ENCODE data around the gene CCDC93. TPM values are rescaled to one million over a fixed set of nuclear protein-coding genes. Genes with fewer than 3 reads are reported as not detected.

Gene CCDC93
- total and polyA plus RNA-seq, 2 donors from 2014 or later = 6.7 to 36.3 TPM

- Histone ChIP-seq H3K4me3 (ENCODE audit: low read length in 3 of 3) (no peak overlapping the region), H3K27me3 (ENCODE audit: control insufficient read depth, insufficient read depth, low read length) (no peaks in the 10 kb centered on the region), H3K36me3 (ENCODE audit: control insufficient read depth in 2 of 3, insufficient read depth in 3 of 3, low read length in 3 of 3) (no peaks in the 10 kb centered on the region), H3K27ac (ENCODE audit: low read depth in 2 of 2, low read length in 2 of 2) (no peak overlapping the region), H3K9ac (ENCODE audit: low read length in 3 of 3) (no peak overlapping the region), H3K9me3 (ENCODE audit: control insufficient read depth in 2 of 3, insufficient read depth in 1 of 3, low read length in 3 of 3) (no peaks in the 10 kb centered on the region), H3K4me1 (ENCODE audit: control insufficient read depth in 2 of 3, insufficient read depth in 2 of 3, low read depth in 1 of 3, low read length in 3 of 3) (peaks cover 0 to 4% (median 0%) of the 10 kb centered on the region in 3 donors)
- TF ChIP-seq CTCF (IDR thresholded peaks at IDR 0.05; ENCODE audit: borderline replicate concordance, extremely low read depth, insufficient read depth) = no peak
- intact Hi-C loops (cut with DNase I) = no loop called here
- FAIRE-seq (no peak), DNase-seq (no peak)
Measured at GRCh38 chr2:118054213-118055008, 40.5 kb upstream of the CCDC93 start.

DNA sequence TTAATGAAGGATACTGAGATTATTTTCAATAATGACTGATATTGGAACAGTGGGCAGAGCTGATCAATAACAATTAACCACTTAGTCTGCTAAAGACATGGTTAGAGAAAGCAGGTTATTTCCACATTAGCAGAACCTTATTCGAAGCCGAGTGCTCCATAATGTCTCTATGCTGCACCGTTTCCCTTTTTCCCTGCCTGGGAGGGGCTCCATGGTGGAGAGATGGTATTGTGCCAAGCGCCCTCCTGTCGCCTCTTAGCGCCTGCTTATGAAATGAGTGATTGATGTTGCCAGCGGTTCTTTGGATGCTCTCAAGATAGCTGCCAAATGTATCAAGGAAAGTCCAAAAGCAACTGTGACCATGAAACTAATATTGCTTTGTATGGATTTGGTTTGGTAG, 39.8 kb upstream of the CCDC93 start:
- intact Hi-C loops (cut with DNase I) = no loop called here
- no peaks in the 10 kb centered on the region for H3K36me3 ChIP-seq (ENCODE audit: control insufficient read depth in 2 of 3, insufficient read depth in 3 of 3, low read length in 3 of 3)
- DNase-seq (no peak), FAIRE-seq (no peak)
- H3K27me3 ChIP-seq (ENCODE audit: control insufficient read depth, insufficient read depth, low read length) = no peaks in the 10 kb centered on the region
- TF ChIP-seq CTCF (IDR thresholded peaks at IDR 0.05; ENCODE audit: borderline replicate concordance, extremely low read depth, insufficient read depth) = no peak
- H3K9me3 ChIP-seq (ENCODE audit: control insufficient read depth in 2 of 3, insufficient read depth in 1 of 3, low read length in 3 of 3) = no peaks in the 10 kb centered on the region
- H3K4me3 ChIP-seq (ENCODE audit: low read length in 3 of 3) = no peak overlapping the region
- no peak overlapping the region for H3K27ac ChIP-seq (ENCODE audit: low read depth in 2 of 2, low read length in 2 of 2)
- peaks cover 0 to 4% (median 0%) of the 10 kb centered on the region in 3 donors for H3K4me1 ChIP-seq (ENCODE audit: control insufficient read depth in 2 of 3, insufficient read depth in 2 of 3, low read depth in 1 of 3, low read length in 3 of 3)
- no peak overlapping the region for H3K9ac ChIP-seq (ENCODE audit: low read length in 3 of 3)

GRCh38 chr2:118052474-118052873, 38.6 kb upstream of the CCDC93 start:
- no peak overlapping the region for H3K9ac ChIP-seq (ENCODE audit: low read length in 3 of 3)
- peaks cover under 1% of the 10 kb centered on the region for H3K27me3 ChIP-seq (ENCODE audit: control insufficient read depth, insufficient read depth, low read length)
- TF ChIP-seq CTCF (IDR thresholded peaks at IDR 0.05; ENCODE audit: borderline replicate concordance, extremely low read depth, insufficient read depth) = no peak
- H3K4me3 ChIP-seq (ENCODE audit: low read length in 3 of 3) = no peak overlapping the region
- H3K4me1 ChIP-seq (ENCODE audit: control insufficient read depth in 2 of 3, insufficient read depth in 2 of 3, low read depth in 1 of 3, low read length in 3 of 3) = peaks cover 0 to 4% (median 0%) of the 10 kb centered on the region in 3 donors
- H3K36me3 ChIP-seq (ENCODE audit: control insufficient read depth in 2 of 3, insufficient read depth in 3 of 3, low read length in 3 of 3) = no peaks in the 10 kb centered on the region
- no peaks in the 10 kb centered on the region for H3K9me3 ChIP-seq (ENCODE audit: control insufficient read depth in 2 of 3, insufficient read depth in 1 of 3, low read length in 3 of 3)
- no peak overlapping the region for H3K27ac ChIP-seq (ENCODE audit: low read depth in 2 of 2, low read length in 2 of 2)
- no peak for FAIRE-seq
- intact Hi-C loops (cut with DNase I) = no loop called here
- DNase-seq = no peak

Measured in kidney (tissue), 14 donors.